ENCODE data around the gene NKAIN2.
"Not testable (repeated sequence)": the region's sequence is repeated elsewhere in the genome, so short reads cannot be mapped to it uniquely, and the experiment has no call there.

GRCh38 chr6:123989918-123990317 is 186.3 kb downstream of the NKAIN2 start:
- TF ChIP-seq POLR2A (IDR thresholded peaks at IDR 0.05) = peak in 1 of 2 donors; percentile 8
- TF ChIP-seq CTCF (IDR thresholded peaks at IDR 0.05 in 4 of 5, conservative IDR thresholded peaks at IDR 0.05 in 1 of 5) = not testable (repeated sequence)
